ENCODE data around the gene JMJD6.

The JMJD6 gene

DNA sequence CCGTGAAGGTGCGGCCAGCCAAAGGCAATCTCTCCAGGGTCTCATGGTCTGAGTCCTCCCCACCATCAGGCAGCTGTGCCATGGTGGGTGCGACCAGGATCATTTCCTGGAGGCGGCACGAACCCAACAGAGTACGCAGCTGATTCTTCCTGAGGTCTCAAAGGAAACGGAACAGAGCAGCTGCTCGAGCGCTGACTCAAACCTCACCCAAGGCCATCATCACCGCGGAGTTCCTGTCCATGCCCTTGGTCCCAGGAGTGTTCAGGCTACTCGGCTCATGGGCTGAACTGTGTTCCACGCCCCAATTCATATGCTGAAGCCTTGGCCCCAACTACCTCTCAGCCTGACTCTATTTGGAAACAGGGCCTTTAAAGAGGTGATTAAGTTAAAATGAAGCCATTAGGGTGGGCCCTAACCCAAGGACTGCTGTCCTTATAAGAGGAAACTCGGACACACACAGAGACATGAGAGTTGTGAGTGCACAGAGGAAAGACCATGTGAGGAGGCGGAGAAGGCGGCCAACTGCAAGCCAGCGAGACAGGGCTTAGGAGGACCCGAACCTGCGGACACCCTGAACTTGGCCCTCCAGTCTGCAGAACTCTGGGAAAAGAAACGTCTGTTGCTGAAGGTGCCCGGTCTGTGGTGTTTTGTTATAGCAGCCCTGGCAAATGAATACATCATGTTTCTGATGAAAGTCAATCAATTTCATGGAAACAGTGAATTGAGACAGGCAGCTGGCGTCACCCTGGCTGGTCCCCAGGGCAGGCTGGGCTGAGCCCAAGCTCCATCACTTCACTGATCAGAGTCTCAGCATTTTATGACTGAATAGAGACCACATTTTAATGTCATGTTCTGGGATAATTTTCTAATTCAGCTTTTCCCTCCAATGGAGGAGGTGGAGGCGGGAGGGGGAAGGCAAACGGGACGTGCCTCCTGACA is 29.4 kb downstream of the JMJD6 start:
- DNase-seq = no peak

DNA sequence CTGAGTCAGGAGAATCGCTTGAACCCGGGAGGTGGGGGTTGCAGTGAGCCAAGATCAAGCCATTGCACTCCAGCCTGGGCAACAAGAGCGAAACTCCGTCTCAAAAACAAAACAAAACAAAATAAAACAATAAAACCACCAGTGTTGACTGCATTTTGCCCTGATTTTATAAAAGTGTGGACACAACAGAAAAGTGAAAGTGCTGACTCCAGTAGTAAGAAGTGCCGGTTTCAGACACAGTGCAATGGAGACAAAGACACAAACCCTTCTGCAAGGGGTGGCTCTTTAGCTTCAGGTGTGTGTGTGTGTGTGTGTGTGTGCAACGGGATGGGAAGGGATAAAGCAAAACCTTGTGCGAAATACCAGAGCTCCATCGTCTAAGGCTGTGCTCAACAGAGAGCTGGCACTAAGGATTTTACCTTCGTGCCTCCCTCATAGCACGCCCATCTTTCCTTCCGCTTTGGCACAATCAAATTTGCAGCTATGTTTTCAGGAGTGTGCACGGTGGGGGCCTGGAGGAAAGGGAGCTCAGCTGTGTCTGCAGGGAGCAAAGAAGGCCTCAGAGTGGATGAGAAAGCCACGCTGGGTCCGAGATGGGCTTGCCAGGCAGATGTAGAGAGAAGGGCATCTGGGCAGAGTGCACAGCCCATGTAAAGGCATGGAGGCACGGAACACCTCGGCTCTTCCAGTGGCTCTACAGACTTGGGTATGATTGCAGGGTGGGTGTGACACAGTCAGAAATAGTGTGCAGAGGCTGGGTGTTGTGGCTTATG is 31.2 kb downstream of the JMJD6 start:
- no peak for DNase-seq

DNA sequence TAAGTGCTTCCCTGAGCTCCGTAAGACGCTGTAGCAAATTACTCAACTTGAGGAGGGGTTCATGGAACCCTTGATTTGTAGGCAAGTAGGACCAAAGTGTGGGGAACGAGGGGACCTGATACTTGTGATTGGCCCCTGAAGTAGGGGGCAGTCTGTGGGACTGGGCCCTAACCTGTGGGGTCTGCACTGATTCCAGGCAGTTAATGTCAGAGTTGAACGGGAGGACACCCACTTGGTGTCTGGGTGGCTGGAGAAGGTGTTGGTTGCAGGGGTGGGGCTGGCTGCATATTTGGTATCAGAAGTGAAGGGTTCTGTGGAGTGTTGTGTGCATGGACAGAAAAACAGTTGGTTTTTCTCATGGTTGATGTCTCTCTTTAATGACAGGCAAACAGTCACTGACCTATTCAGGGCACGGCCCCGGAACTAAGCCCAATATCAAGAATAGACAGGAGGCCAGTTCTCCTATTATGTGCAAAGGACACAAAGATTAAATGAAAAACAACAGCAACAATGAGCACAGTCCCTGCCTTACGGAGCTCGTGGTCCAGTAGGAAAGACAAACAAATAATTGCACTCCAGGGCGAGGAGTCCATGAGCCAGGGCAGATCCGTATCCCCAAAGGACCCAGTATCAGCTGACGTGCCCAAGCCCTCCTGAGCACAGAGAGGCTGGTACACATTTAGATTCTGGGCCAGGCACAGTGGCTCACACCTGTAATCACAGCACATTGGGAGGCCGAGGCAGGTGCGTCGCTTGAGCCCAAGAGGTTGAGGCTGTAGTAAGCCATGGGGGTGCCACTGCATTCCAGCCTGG is 34.8 kb downstream of the JMJD6 start:
- DNase-seq = no peak

DNA sequence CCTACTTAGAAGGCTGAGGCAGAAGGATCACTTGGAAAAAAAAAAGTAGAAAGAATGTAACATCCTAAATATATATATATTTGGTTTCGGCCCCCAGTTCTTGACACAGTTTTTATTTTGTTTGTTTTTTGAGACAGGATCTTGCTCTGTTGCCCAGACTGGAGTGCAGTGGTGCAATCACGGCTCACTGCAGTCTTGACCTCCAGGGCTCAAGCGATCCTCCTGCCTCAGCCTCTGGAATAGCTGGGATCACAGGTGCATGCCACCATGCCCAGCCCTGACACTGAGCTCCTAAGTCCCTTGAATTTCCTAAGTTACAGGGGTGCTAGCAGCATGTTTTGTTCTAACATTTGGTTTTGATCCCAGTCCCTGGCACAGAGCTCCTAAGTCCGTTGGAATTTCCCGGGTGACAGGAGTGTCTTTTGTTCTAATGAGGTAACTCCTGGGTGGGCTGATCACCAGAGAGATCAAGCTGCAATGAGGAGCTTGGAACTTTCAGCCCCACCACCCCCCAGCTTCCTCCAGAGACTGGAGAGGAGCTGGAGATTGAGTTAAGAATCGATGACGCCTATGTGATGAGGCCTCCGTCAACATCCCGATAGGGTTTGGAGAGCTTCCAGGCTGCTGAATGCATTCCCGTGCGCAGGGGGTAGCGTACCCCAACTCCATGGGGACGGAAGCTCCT is 35.7 kb downstream of the JMJD6 start:
- DNase-seq = no peak

- no peak for DNase-seq
Measured at GRCh38 chr17:76689859-76690258, 36.5 kb downstream of the JMJD6 start.

DNA sequence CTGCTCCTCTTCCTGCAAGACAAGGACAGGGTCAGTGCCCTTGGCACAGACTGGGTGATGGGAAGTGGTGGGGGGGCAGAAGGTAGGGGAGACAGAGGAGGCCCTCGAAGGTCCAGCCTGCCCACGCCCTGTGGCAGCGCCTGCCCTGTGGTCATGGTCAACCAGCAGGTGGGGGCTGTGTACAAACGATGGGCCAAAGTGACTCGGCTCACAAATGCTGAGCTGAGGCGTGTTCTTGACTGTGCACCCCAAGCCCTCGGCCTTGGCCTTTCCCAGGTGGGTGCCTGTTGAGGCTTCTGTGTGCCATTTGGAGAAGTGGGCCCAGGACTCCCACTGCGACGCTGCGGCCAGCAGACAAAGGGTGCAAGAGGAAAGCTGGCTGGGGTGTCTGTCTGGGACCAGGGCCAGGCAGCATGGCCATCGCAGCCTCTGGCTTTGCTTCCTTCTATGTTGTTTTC is 38.2 kb downstream of the JMJD6 start:
- DNase-seq = no peak

GRCh38 chr17:76687298-76688164 is 38.9 kb downstream of the JMJD6 start:
- no peak for DNase-seq

DNA sequence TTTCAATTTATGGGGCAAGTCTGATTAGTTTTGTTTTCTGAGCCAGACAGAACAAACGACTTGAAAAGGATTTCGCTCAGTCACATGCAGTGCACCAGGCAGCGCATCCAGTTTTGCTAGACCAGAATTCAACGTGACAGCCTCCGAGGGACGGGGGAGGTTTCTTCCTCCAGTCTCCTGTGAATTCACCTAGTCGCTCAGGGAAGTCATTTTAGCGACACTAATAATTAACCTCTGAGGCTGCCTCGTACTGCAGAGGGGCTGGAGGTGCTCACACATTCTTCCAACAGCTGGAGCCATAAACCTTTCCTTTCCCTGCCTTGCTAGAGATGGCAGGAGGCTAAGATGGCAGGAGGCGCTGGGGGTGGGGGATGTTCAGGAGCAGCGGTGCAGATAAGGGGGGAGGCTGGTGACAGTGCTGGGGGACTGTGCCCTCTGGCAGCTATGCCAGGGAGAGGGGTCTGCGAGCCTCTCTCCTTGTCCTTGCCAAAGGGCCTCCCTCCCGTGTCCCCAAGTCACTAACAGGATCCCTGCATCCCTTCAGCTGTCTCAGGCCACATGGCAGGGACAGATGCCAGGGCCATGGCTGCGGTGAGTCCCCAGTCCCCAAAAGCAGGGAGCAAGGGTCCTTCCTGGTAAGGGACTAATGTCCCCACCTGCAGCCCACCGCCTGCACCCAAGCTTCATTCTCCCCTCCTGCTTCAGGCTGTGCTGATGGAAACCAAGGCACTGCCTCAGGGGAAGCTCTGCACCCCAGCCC is 39.7 kb downstream of the JMJD6 start:
- DNase-seq = no peak

DNA sequence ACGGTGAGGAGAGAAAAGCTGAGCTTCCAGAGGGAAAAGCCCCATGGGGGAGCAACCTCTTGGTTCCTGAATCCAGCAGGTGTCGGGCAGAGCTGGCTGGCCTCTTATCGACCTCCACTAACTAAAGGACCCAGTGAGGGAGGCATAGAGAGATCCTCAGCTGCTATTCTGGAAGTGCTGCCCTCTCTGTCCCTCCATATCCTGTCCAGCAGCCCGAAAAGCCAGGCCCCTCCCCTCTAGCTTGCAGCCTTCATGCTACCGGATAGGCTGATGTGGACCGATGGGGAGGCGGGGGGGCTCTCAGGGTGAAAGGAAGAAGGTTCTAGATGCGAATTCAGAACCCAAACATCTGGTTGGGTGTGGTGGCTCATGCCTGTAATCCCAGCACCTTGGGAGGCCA is 40.6 kb downstream of the JMJD6 start:
- no peak for DNase-seq

GRCh38 chr17:76685366-76685765 is 41.0 kb downstream of the JMJD6 start:
- DNase-seq = no peak

GRCh38 chr17:76684756-76685155 is 41.6 kb downstream of the JMJD6 start:
- no peak for DNase-seq

GRCh38 chr17:76683921-76684745 is 42.3 kb downstream of the JMJD6 start:
- DNase-seq = no peak

- DNase-seq = no peak
Measured at GRCh38 chr17:76683011-76683755, 43.2 kb downstream of the JMJD6 start.

GRCh38 chr17:76682296-76682695 is 44.1 kb downstream of the JMJD6 start:
- DNase-seq = no peak

GRCh38 chr17:76681222-76682137 is 44.9 kb downstream of the JMJD6 start:
- peak; percentile 55 for DNase-seq

- DNase-seq = no peak
Measured at GRCh38 chr17:76679239-76679638, 47.2 kb downstream of the JMJD6 start.

- no peak for DNase-seq
Measured at GRCh38 chr17:76678330-76678729, 48.1 kb downstream of the JMJD6 start.

GRCh38 chr17:76677406-76677805 is 49.0 kb downstream of the JMJD6 start:
- no peak for DNase-seq
